Activated CD4-positive, CD25-positive, alpha-beta regulatory T cell treated with anti-CD3 and anti-CD28 coated beads, Interleukin-2, amount 50 U/mL, for 16 hours (primary cell): ENCODE results near the gene ADA.

ENCODE experiments used
- DNase-seq: peaks from one replicate; pipeline ENCODE4 v3.0.0-alpha.2; 2020; ENCODE audit warnings: low read depth, low spot score

The ADA gene

DNA sequence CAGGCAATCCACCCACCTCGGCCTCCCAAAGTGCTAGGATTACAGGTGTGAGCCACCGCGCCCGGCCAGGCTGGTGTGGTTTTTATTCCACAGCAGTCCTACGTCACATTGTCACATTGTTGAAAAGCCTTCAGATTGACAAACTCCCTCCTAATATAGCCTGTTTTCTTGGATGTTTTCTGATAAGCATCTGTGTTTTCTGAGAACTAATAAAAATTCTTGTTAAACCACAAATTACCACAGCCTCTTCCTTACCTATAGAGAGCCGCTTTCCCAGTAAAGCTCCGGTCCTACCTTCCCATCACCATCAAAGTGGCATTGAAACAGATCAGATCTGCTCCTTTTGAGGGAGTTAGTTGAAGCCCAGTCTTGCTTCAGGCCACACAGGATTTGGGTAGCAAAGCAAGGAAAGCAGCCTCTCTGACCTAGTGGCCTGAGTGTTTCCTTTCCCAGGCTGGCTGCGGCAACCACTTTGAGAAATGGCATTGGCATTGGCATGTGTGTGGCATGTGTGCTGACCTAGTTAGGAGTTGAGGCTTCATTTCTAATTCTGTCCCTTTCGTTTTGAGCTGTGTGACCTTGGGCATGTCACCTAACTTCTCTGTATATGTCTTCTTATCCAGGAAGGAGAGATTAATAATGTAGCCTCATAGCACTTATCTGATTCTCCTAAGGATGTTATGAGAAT is 70.8 kb downstream of the ADA start:
- no peak for DNase-seq

- DNase-seq: no peak
Measured at GRCh38 chr20:44579313-44580081, 72.0 kb downstream of the ADA start.

GRCh38 chr20:44576297-44576696 is 75.2 kb downstream of the ADA start:
- no peak for DNase-seq

DNA sequence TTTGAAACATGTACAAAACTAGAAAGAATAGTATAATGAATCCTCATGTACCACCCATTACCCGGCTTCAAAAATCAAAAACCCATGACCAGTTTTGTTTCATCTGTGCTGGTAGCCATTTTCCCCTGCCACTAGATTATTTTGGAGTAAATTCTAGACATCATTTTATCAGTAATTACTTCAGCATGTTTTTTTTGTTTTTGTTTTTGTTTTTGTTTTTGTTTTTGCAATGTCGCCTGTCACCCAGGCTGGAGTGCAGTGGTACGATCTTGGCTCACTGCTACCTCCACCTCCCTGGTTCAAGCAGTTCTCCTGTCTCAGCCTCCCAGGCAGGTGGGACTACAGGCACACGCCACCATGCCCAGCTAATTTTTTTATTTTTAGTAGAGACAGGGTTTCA is 77.1 kb downstream of the ADA start:
- DNase-seq: no peak

- no peak for DNase-seq
Measured at GRCh38 chr20:44573501-44573869, 78.0 kb downstream of the ADA start.

- no peak for DNase-seq
Measured at GRCh38 chr20:44572551-44573500, 78.7 kb downstream of the ADA start.

GRCh38 chr20:44571362-44571988 is 80.0 kb downstream of the ADA start:
- no peak for DNase-seq

GRCh38 chr20:44570367-44570766 is 81.1 kb downstream of the ADA start:
- no peak for DNase-seq
